HT1080 (cell line): ENCODE data around the gene TFCP2. TPM values are rescaled to one million over a fixed set of nuclear protein-coding genes. Genes with fewer than 3 reads are reported as not detected.
A peak's percentile ranks its signal among the peaks of the same experiment; 100 is the strongest.
"Not testable (repeated sequence)": the region's sequence is repeated elsewhere in the genome, so short reads cannot be mapped to it uniquely, and the experiment has no call there.

ENCODE experiments used
- DNase-seq: peaks from one replicate; pipeline ENCODE4 v3.0.0-alpha.2; 2015; ENCODE audit warnings: low read depth
- polyA plus RNA-seq, 2 experiments: library from polyadenylated mRNA; depleted of rRNA; stranded (reverse); fragments of >200 nt; gene quantifications; 2 replicates each; pipeline ENCODE4 v1.2.3, GENCODE V29; 2015
- total RNA-seq: library from RNA; depleted of rRNA; stranded (reverse); fragments of >200 nt; shearing (Covaris generic); gene quantifications from 2 replicates; pipeline ENCODE4 v1.2.3, GENCODE V29; 2014; rRNA removed

Gene TFCP2, protein sequence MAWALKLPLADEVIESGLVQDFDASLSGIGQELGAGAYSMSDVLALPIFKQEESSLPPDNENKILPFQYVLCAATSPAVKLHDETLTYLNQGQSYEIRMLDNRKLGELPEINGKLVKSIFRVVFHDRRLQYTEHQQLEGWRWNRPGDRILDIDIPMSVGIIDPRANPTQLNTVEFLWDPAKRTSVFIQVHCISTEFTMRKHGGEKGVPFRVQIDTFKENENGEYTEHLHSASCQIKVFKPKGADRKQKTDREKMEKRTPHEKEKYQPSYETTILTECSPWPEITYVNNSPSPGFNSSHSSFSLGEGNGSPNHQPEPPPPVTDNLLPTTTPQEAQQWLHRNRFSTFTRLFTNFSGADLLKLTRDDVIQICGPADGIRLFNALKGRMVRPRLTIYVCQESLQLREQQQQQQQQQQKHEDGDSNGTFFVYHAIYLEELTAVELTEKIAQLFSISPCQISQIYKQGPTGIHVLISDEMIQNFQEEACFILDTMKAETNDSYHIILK
- total RNA-seq = 10.6 and 14.8 TPM in 2 replicates
- polyA plus RNA-seq (2015; cell fraction: cytosol; rRNA removed) = 19.7 and 22.0 TPM in 2 replicates
- polyA plus RNA-seq (2015; cell fraction: nucleus; rRNA removed) = 23.4 and 24.1 TPM in 2 replicates

- DNase-seq = peak; percentile 94
Measured at GRCh38 chr12:51172515-51173431, at the start of gene TFCP2. TSS of gene TFCP2 (minus strand) at chr12:51173135. CDS start at chr12:51172422, 713 bp downstream.

GRCh38 chr12:51222461-51222860 lies 49.5 kb upstream of the TFCP2 start:
- DNase-seq = no peak

GRCh38 chr12:51219857-51220256 lies 46.9 kb upstream of the TFCP2 start:
- DNase-seq = not testable (repeated sequence)

- no peak for DNase-seq
Measured at GRCh38 chr12:51219322-51219721, 46.4 kb upstream of the TFCP2 start.

- DNase-seq = no peak
Measured at GRCh38 chr12:51218607-51219161, 45.7 kb upstream of the TFCP2 start.

- peak; percentile 75 for DNase-seq
Measured at GRCh38 chr12:51217968-51218606, 45.2 kb upstream of the TFCP2 start, which contains the start of gene POU6F1. TSS of gene POU6F1 (minus strand) at chr12:51218062. CDS start at chr12:51206836, 11,226 bp downstream.

DNA sequence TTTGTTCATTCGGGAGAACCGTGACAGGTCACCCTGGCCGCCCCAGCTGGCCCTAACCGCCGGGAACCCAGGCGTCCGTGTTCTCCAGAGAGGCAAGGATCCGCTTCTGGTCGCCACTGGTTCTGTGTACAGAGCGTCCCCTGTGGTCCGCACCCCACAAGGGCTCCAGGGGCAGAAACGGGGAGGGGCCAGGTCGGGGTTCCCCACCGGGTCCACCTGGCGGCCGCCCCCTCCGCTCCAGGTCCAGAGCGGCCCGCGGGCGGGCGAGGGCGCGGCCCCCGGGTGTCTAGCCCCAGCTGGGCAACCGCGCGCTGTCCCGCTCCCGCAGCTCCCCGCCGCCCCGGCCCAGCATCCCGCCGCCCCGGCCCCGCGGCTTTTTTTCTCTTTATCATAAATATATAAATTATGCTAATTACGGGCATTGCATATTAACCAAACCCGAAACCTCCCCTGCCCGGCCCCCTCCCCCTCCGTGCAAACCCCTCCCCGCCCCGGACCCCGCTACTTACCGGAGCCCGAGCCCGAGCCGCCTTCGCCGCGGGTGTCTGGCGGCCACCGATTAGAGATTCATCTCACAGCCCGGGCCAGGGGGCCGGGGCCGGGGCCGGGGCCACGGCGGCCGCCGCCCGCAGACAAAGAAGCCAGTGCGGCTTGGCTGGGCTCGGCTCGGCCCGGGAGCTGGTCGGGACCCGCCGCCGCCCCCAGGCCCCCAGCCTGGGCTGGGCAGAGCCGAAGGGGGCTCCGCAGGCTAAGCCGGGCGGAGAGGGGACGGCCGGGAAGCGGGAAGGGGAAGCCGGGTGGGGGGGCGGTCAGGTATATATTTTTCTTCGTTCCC lies 44.4 kb upstream of the TFCP2 start:
- DNase-seq = no peak

DNA sequence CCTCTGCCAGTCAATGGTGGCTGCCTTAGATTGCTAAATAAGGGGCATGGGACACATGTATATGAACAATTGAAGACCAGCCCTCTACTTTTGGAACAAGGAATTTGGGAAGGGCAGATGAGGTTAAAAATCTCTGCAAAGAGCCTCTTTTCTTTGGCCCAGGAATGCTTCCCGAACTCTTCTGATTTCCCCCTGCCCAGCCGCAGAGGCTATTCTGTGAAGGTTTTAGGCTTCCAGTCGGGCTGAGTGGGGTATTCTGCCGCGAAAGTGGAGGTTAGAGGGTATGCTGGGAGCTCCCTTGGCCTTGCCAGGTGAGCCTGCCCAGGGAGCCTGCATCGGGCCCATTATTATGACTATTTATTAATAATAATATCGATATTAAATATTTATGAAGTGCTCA lies 43.7 kb upstream of the TFCP2 start:
- no peak for DNase-seq

DNA sequence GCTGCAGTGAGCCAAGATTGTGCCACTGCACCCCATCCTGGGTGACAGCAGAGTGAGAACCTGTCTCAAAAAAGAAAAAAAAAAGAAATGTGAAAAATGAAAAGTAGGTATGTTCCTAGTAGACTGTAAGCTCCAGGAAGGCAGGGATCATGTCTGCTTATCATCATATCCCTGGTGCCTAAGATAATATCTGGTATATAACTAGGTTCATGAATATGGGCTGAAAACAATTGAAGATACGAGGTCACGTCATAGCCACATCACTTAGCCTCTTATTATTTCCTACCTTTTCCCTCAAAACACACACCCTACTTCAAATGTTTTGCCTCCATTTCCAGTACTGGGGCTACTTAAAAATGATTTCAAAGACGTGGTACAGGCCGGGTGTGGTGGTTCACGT lies 42.0 kb upstream of the TFCP2 start:
- DNase-seq = no peak

GRCh38 chr12:51210690-51211395 lies 37.9 kb upstream of the TFCP2 start:
- DNase-seq = no peak

DNA sequence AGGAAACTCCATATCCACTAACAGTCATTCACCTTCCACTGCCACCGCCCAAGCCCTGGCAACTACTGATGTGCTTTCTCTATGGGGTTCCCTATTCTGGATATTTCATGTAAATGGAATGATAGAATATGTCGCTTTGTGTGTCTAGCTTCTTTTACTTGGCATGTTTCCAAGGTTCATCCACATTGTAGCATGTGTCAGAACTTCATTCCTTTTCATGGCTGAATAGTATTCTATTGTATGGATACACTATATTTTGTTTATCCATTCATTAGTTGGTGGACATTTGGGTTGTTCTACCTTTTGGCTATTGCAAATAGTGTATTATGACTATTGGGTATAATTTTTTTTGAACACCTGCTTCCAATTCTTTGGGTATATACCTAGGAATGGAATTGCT lies 36.3 kb upstream of the TFCP2 start:
- DNase-seq = no peak

DNA sequence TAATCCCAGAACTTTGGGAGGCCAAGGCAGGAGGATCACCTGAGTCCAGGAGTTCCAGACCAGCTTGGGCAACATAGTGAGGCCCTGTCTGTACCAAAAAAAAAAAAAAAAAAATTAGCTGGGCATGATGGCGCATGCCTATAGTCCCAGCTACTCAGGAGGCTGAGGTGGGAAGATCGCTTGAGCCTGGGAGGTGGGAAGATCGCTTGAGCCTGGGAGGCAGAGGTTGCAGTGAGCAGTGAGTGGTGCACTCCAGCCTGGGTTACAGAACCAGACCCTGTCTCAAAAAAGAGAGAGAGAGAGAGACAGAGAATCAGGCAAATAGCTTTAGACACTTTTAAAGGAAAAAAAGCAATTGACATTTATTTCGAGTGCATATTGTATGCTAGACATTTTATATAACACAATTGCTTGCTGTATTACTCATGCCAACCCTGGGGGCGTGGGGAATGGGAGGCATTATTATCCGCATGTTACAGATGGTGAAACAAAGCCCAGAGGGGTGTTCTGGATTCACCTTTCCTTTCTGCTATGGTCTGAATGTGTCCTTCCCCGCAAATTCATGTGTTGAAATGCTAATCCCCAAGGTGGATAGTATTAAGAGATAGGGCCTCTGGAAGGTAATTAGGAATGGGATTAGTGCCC lies 35.2 kb upstream of the TFCP2 start:
- DNase-seq = no peak

- DNase-seq = no peak
Measured at GRCh38 chr12:51205350-51205749, 32.4 kb upstream of the TFCP2 start.

DNA sequence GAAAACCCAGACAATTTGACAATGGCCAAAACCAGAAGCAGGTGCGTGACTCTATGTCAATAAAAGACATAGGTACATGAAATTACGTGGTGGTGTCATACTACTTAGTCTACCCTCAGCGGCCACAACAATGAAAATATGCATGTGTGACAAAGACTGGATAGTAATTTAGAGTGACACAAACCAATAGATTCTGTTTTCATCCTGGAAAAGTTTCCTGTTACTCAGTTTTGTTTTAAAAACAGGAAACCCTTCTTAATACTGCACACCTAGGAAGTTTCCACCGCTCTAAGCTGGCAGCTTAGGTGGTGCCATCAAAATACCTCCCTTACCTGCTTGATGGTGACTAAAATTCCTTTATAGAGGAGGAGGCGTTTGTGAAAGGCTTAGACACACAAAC lies 29.8 kb upstream of the TFCP2 start:
- no peak for DNase-seq

DNA sequence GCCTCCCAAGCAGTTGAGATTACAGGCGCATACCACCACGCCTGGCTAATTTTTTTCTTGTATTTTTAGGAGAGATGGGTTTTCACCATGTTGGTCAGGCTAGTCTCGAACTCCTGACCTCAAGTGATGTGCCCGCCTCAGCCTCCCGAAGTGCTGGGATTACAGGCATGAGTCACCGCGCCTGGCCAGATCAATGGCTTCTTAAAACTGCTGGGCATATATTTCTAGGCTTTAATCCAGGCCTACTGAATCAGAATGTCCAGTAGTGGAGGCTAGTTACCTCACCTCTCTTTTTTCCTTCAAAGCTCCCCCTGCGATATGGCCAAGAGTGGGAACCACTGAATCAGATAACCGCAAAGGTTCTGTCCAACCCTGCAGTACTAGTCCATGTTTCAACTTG lies 27.9 kb upstream of the TFCP2 start:
- peak; percentile 46 for DNase-seq

DNA sequence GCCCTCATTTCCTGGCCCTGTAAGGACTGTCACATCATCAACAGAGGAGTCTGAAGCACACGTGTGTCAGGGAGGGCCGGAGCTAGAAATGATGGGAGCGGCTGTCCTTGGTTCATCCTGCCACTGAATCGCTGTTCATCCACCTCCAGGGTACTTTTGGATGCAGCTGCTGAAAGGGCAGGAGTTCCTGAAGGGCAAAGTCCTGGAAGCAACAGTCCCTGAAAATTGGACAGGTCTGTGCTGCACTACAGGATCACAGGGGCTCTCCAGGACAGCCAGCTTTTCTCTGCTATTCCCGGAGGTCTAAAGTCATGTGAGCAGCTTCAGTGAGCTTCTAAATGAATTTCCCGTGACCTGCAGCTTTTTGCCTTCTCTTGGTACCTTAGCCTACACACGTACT lies 27.2 kb upstream of the TFCP2 start:
- DNase-seq = no peak

DNA sequence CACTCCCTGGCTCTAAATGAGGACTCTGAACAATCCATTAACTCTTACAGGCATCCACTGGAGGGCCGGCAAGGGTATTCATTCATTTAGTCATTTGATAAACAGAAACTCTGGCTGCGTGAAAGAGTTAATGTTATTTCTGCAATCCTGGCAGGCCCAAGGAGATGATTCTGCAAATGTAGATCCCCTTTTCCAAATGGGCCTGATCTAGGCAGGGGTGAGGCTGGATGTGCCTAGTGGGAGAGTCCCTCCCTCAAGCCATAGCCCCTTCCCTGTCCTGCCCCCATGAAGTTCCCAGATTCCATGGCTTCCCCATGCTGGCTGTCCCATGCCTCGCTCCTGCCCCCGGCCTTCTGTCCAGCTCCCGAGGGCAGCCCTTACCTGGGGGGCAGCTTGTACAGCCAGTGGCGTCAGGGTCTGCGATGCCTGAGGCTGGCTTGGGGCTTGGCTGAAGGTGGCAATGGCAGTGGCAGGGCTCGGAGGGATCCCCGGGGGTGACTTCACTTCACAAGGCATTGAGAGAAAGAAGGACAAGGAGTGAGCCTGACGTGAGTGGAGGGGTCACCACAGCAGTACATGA lies 26.5 kb upstream of the TFCP2 start:
- no peak for DNase-seq

DNA sequence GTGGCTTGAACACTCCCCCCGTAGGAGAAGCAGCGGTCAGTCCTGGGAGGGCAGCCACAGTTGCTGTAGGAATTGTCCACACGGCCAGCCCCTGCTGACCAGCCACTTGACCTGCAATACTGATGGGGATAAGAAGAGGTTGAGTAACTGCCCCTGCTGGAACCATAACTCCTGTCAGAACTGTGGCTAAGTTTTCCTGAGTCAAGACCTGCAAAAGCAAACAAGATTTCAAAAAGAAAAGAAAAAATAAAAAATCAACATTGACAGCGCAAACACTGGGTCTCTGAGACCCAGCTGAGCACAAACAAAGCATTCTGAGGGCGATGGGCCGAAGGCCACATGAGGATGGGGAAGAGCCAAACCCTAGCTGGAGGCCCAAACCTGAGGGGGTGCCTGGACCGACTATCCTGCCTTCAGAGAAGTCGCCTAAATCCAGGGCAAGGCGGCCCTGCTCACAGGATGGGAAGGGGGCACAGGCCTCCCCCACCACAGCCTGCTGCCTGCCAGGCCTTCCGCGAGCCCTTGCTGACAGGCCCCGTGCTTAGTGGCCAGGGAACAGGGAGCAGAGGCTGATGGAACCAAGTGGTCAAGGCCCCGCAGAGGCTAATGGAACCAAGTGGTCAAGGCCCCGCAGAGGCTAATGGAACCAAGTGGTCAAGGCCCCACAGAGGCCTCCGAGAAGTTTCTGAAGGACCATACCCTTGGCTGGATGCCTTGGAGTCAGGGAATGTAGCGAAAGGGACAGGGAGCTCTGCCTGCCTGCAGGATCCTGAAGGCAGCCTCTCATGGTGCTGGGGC lies 25.8 kb upstream of the TFCP2 start:
- DNase-seq = no peak
